NOMO-1 treated with DMSO at 0.1 percent for 48 hours (cell line): ENCODE data around the gene SLC29A3.

Experiments used
- DNase-seq: peaks from one replicate; lab custom pipeline; 2025; ENCODE audit not compliant: unreplicated experiment; lab: John Stamatoyannopoulos, UW

The SLC29A3 gene

GRCh38 chr10:71368176-71368575, 49.1 kb downstream of the SLC29A3 start:
- DNase-seq, result no peak

GRCh38 chr10:71368643-71369042, 49.6 kb downstream of the SLC29A3 start:
- no peak for DNase-seq

DNA sequence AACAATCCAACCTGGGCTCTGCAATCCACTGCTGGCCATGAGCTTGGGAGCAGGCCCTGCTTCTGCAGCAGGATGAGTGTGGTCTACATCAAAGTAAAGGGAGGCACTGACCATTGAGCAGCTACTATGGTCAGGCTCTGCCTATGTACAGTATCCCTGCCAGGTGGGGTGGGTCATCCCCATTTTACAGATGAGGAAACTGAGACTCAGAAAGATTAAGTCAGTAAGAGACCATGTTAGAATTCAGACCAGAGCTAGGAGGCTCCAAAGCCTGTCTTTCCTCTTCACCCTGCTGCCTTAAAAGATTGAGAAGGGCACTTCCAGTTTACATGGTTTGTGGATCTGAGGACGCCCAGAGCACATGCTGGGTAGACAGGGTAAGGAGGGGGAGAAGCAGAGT, 50.5 kb downstream of the SLC29A3 start:
- DNase-seq, result no peak

GRCh38 chr10:71370031-71370430, 51.0 kb downstream of the SLC29A3 start:
- DNase-seq, result no peak

GRCh38 chr10:71371750-71372166, 52.7 kb downstream of the SLC29A3 start:
- DNase-seq, result peak; percentile 69

DNA sequence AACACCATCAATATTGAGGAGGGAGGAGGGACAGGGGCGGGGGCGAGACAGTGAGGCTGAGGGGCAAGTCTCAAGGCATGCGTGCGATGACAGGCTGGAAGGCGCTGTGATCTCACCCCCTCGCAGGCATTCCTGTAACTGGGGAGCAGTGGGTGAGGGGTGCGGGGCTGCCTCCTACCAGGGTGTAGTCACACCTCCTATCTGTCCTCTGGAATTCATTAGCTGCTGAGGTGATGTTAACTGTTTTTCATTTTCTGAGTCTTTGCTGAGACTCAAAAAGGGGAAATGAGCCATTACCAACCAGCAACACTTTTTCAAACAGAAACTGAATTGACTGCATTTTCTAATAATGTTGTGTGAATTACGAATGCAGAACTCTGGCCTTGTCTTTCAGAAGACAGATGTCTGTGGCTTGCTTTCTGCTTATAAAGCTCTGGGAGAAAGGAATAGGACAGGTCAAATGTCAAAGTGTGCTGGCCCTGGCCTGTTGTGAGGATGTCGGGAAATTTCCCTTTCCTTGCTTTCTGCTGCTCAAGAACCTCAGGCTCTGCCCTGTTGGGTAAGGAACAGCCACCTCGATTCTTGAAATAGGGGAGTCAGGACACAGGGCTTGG, 53.9 kb downstream of the SLC29A3 start:
- peak; percentile 79 for DNase-seq

GRCh38 chr10:71374481-71375233, 55.6 kb downstream of the SLC29A3 start:
- DNase-seq, result no peak

DNA sequence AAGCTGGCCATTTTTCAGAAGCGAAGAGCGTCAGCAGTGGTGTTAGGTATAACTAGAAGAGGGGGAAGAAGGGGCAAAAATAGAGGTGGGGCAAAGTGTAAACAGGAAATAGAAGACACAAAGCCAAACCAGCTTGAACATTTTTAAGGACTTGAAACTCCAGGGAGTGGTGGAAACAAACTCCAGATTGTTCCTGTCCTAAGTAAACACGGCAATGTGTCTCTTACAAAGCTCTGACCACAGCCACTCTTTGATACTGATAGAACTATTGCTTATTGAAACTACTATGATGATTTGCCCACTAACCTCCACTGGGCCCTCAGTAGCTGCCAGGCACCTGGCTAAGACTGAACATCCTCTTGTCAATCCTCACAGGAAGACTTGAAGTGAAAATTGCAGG, 56.9 kb downstream of the SLC29A3 start:
- no peak for DNase-seq

- peak; percentile 89 for DNase-seq
These were observed 59.5 kb downstream of the SLC29A3 start for GRCh38 chr10:71378336-71379117.

GRCh38 chr10:71379118-71379766, 60.2 kb downstream of the SLC29A3 start:
- peak; percentile 52 for DNase-seq

- no peak for DNase-seq
These were observed 61.8 kb downstream of the SLC29A3 start for GRCh38 chr10:71380841-71381240.

DNA sequence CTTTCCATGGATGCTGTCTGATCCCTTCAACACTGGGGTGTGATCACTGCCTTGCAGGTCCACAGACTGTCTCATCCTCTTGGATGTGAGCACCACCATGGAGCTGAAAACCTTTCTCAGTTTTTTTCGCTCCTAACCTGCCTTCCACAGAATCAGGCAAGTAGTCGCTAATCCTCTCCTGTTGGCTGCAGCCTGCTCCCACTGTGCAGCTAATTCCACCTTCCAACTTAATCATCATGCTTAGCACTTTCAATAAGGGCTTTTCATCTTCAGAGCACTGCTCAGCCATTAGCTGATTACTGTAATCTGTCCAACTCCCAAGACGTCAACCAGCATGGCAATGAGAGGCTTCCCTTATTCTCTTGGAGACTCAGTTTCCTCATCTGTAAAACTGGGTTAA, 62.6 kb downstream of the SLC29A3 start:
- no peak for DNase-seq

DNA sequence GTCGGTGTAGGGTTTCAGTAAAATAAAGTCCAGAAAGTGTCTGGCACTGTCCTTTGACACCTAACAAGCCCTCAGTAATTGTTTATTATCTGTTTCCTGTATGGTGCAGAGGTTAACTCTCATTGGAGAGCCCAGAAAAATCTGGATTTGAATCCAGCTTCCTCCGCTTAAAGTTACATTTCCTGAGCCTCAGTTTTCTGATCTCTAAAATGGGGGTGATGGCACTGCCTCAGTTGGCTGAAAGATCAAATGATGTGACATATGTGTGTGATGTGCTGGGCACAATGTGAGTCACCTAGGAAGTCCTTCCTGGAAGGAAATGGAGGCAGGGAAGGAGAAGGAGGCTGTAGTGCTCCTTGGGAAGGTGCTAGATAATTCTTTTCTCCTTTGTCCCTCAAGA, 63.0 kb downstream of the SLC29A3 start:
- no peak for DNase-seq

GRCh38 chr10:71382757-71383156, 63.7 kb downstream of the SLC29A3 start:
- DNase-seq, result peak; percentile 88

DNA sequence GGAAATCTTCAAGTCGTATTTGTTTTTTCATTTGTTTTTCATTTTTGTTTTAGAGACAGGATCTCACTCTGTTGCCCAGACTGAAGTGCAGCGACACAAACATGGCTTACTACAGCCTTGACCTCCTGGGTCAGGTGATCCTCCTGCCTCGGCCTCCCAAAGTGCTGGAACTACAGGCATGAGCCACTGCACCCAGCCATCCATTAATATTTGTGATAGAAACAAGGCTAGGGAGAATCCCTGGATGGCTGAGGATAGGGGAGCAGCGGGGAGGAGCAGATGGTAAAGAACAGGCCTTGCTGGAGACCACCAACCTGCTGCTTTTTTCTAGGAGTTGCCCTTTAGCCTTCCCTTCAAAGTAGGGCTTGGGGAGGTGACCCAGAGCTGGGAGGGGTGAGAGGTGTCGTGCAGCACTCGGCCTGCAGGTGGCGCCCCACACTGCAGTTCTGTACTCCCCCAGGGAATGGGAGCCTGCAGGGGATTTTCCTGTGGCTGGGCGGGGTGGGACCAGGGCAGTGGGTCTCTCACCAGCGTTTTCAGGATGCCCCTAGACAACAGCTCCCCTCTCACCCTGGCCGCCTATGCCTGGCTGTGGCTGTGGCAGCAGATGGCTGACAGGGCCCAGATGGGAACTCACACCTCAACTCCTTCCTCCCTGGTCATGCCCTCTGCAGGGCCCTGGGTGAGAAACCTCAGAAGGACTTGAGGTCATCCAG, 65.1 kb downstream of the SLC29A3 start:
- DNase-seq, result peak; percentile 46

- DNase-seq, result no peak
These were observed 69.1 kb downstream of the SLC29A3 start for GRCh38 chr10:71388171-71388570.

DNA sequence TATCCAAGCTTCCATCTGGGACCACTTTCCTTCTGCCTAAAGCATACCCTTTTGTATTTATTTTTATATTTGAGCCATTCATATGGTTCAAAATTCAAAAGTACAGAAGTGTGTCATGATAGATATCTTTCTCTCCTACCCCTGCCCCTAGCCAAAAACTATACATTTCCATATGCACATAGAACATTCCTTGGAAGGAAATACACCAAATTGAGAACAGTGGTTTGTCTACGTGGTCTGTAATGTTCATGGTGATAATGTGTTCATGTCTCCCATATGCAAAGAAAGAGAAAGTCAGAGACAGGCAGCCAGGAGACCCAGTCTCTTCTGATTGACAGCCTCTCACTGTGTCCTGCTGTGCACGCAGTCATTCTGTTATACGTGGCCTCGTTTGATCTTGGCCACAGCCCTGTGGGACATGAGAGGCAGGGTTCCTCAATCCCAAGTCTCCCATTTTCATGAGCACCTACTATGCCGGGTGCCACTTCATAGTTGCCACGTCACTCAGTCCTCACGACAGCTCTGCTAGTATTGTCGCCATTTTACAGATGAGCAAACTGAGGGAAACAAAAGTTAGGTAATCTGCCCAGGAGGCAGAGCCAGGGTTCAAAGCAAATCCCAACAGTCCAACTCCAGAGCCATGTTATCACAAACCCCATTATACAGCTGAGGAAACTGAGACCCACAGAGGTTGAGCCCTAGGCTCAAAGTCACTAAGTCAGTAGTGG, 69.7 kb downstream of the SLC29A3 start:
- no peak for DNase-seq

GRCh38 chr10:71389768-71390460, 70.9 kb downstream of the SLC29A3 start:
- DNase-seq, result no peak

DNA sequence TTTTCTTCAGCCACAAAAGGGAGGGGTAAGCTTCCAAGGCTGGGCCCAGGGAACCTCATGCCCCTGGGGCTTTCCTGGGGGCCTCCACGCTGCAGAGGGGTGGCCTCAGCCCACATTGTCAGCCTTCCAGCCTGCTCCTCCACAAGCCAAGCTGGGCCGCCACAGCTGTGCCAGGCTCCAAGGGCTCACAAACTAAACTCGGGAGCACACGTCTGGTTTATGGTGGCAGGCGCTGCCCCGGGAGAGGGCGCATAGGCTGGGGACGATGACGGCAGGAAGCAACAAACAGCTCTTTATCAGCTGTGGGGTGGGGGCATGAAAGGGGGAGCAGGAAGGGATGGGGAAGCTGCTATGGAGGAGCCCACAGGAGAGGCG, 71.4 kb downstream of the SLC29A3 start:
- DNase-seq, result no peak
